ENCODE results near the gene VPS37B.

The VPS37B gene

DNA sequence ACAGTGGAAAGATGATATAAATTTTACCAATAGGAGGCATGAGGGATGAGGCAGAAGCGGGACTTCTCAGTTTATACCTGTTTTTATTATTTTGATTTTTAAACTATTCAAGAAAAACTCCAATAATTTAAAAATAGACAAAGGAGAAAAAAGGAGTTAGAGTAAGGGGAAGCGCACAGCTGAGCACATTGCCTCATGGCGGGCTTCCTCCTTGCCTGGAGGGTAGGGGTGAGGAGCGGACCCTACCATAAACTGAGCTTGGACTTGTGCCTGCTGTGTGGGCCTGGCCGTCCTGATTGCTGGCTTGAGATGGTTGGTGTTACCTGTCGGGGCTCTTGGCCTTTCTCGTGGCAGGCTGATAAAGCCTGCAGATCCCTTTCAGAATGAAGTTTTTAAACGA, 75.8 kb downstream of the VPS37B start:
- no peak for DNase-seq (ENCODE audit: extremely low read depth in 1 of 2, low read depth in 1 of 2)

- DNase-seq (ENCODE audit: extremely low read depth in 1 of 2, low read depth in 1 of 2): no peak
Measured at GRCh38 chr12:122819209-122819785, 76.6 kb downstream of the VPS37B start.
